HEK293 (cell line): ENCODE measurements around the gene SELENOO.

Source experiments
- CTCF ChIA-PET: fragments of 350-600 bp; formaldehyde crosslinking; extraction: SDS; loops from one replicate; lab custom pipeline; 2021; ENCODE audit warnings: antibody characterized with exemption; lab: Yijun Ruan, JAX
- POLR2A ChIA-PET: fragments of 300-600 bp; formaldehyde crosslinking; extraction: SDS; loops from one replicate; lab custom pipeline; 2020; ENCODE audit warnings: antibody characterized with exemption, inconsistent platforms; lab: Yijun Ruan, JAX
- H3K27ac ChIP-seq: fragments of 200-500 bp; sonication (Bioruptor generic); 2 replicates; pipeline ENCODE4 v1.5.1; 2014; ENCODE audit warnings: low read depth, low read length, control low read depth, inconsistent platforms; ENCODE audit errors: extremely low read depth
- H3K36me3 ChIP-seq, 2 experiments: fragments of 200-500 bp in 1 of 2; sonication (Bioruptor generic) in 1 of 2; 1 replicate in 1 of 2; 2 replicates in 1 of 2; pipeline ENCODE4 v1.5.1; 2014 to 2017; ENCODE audit warnings: inconsistent platforms in 2 of 2, low read length in 2 of 2; ENCODE audit not compliant: control insufficient read depth in 2 of 2, insufficient read depth in 1 of 2
- H3K4me1 ChIP-seq: fragments of 200-500 bp; sonication (Bioruptor generic); 2 replicates; pipeline ENCODE4 v1.5.1; 2014; ENCODE audit warnings: mild to moderate bottlenecking, low read length, inconsistent platforms; ENCODE audit not compliant: control insufficient read depth, insufficient read depth
- H3K4me3 ChIP-seq: 2 replicates; pipeline ENCODE4 v1.5.1; 2011; ENCODE audit warnings: low read depth, mild to moderate bottlenecking, control low read depth, low read length, moderate library complexity
- H3K9me3 ChIP-seq: fragments of 200-500 bp; sonication (Bioruptor generic); 2 replicates; pipeline ENCODE4 v1.5.1; 2014; ENCODE audit warnings: low read depth, low read length, inconsistent platforms; ENCODE audit not compliant: control insufficient read depth, insufficient read depth
- CTCF ChIP-seq: fragments of 450-650 bp; formaldehyde crosslinking; IDR thresholded peaks from 2 replicates; pipeline ENCODE4 v1.5.1; 2016; ENCODE audit warnings: missing biosample characterization, missing genetic modification characterization
- EGR2 ChIP-seq: fragments of 450-650 bp; formaldehyde crosslinking; IDR thresholded peaks from 2 replicates; pipeline ENCODE4 v1.5.1; 2016; ENCODE audit warnings: low read depth, missing biosample characterization, missing genetic modification characterization
- PATZ1 ChIP-seq: fragments of 450-650 bp; formaldehyde crosslinking; IDR thresholded peaks from 2 replicates; pipeline ENCODE4 v1.5.1; 2016; ENCODE audit warnings: missing biosample characterization, missing genetic modification characterization
- SETDB1 ChIP-seq: IDR thresholded peaks from one replicate; pipeline ENCODE4 v1.6.1; 2017; ENCODE audit warnings: mild to moderate bottlenecking, low read length, moderate library complexity, mixed read lengths; ENCODE audit not compliant: insufficient read length
- SP2 ChIP-seq: fragments of 450-650 bp; formaldehyde crosslinking; IDR thresholded peaks from 2 replicates; pipeline ENCODE4 v1.5.1; 2016; ENCODE audit warnings: missing biosample characterization, missing genetic modification characterization
- ZBTB17 ChIP-seq: fragments of 450-650 bp; formaldehyde crosslinking; IDR thresholded peaks from 2 replicates; pipeline ENCODE4 v1.5.1; 2016; ENCODE audit warnings: missing biosample characterization, missing genetic modification characterization
- ZBTB8A ChIP-seq: fragments of 450-650 bp; formaldehyde crosslinking; IDR thresholded peaks from 2 replicates; pipeline ENCODE4 v1.5.1; 2016; ENCODE audit warnings: missing biosample characterization, missing genetic modification characterization
- ZFHX2 ChIP-seq: fragments of 450-650 bp; formaldehyde crosslinking; conservative IDR thresholded peaks from 2 replicates; pipeline ENCODE4 v1.5.1; 2016; ENCODE audit warnings: missing biosample characterization, missing genetic modification characterization
- ZNF121 ChIP-seq: fragments of 450-650 bp; formaldehyde crosslinking; IDR thresholded peaks from 2 replicates; pipeline ENCODE4 v1.5.1; 2016; ENCODE audit warnings: missing biosample characterization, missing genetic modification characterization
- ZNF2 ChIP-seq: fragments of 450-650 bp; formaldehyde crosslinking; IDR thresholded peaks from 2 replicates; pipeline ENCODE4 v1.5.1; 2016; ENCODE audit warnings: missing biosample characterization, missing genetic modification characterization
- ZNF416 ChIP-seq: fragments of 450-650 bp; formaldehyde crosslinking; IDR thresholded peaks from 2 replicates; pipeline ENCODE4 v1.5.1; 2016; ENCODE audit warnings: missing biosample characterization, missing genetic modification characterization
- ZNF530 ChIP-seq: fragments of 450-650 bp; formaldehyde crosslinking; IDR thresholded peaks from 2 replicates; pipeline ENCODE4 v1.5.1; 2016; ENCODE audit warnings: low read depth, missing biosample characterization, missing genetic modification characterization
- ZNF621 ChIP-seq: fragments of 450-650 bp; formaldehyde crosslinking; IDR thresholded peaks from 2 replicates; pipeline ENCODE4 v1.5.1; 2017; ENCODE audit warnings: missing biosample characterization, missing genetic modification characterization
- ZNF623 ChIP-seq: fragments of 450-650 bp; formaldehyde crosslinking; IDR thresholded peaks from 2 replicates; pipeline ENCODE4 v1.5.1; 2016; ENCODE audit warnings: missing biosample characterization, missing genetic modification characterization
- ZNF776 ChIP-seq: fragments of 450-650 bp; formaldehyde crosslinking; IDR thresholded peaks from 2 replicates; pipeline ENCODE4 v1.5.0; 2017; ENCODE audit warnings: missing biosample characterization, missing genetic modification characterization, borderline replicate concordance
- TF ChIP-seq, protein P1 (sequence below): fragments of 450-650 bp; formaldehyde crosslinking; IDR thresholded peaks from 2 replicates; pipeline ENCODE4 v1.5.1; 2016; ENCODE audit warnings: missing biosample characterization, missing genetic modification characterization, borderline replicate concordance

The SELENOO gene

GRCh38 chr22:50205781-50206569 is 5.2 kb downstream of the SELENOO start:
- Histone ChIP-seq H3K36me3 (peaks cover 20 to 73% of the 10 kb centered on the region in 2 experiments), H3K4me1 (no peaks in the 10 kb centered on the region), H3K27ac (no peak overlapping the region), H3K9me3 (no peaks in the 10 kb centered on the region), H3K4me3 (no peak overlapping the region)
- no peak for TF ChIP-seq ZNF530 (tag by site-specific recombination)
- TF ChIP-seq ZNF623 (tag by site-specific recombination) = peak; percentile 35; the same call in 1 of the 2 replicates
- CTCF ChIA-PET = interaction anchor here (0.7 to 2.8 kb wide), 8 partner anchors 16 to 254 kb away, joined by 3 to 13 read pairs (median 3); no protein-coding TSS in a partner anchor
- POLR2A ChIA-PET = interaction anchor here (0.7 to 1.0 kb wide), 2 partner anchors 13 to 57 kb away, joined by 3 to 4 read pairs; no protein-coding TSS in a partner anchor

DNA sequence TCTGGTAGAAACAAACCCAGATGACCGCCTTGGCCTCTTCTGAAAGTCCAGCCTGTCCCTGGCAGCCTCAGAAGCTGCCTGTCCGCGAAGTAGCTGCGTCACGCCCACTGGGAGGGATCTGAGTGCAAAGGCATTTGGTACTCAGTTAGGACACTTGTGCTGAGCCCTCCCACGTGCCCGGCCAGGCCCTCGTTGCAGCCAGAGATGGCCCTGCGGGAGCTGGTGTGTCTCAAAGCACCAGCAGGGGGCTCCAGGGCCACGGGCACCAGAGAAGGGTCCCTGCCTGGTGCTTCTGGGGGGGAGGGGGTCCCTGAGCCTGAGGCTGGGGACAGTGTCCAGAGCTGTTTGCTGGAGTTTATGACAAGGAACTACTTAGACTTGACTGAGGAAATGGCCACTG is 5.8 kb downstream of the SELENOO start:
- H3K36me3 ChIP-seq = peaks cover 24 to 78% of the 10 kb centered on the region in 2 experiments
- CTCF ChIA-PET = interaction anchor here (0.7 to 2.8 kb wide), 9 partner anchors 15 to 254 kb away, joined by 3 to 13 read pairs (median 3); no protein-coding TSS in a partner anchor

More for the DNA sequence above, 5.8 kb downstream of the SELENOO start:
- Histone ChIP-seq H3K27ac (no peak overlapping the region), H3K9me3 (no peaks in the 10 kb centered on the region), H3K4me1 (no peaks in the 10 kb centered on the region), H3K4me3 (no peak overlapping the region)
- TF ChIP-seq ZNF2 (tag by site-specific recombination) = 0 out of 2 replicates have a peak, but pooled peaks have one; percentile 31
- no peak for TF ChIP-seq ZNF121 (tag by site-specific recombination)
- no peak for TF ChIP-seq ZNF416 (tag by site-specific recombination)
- peak; percentile 52; the same call in 1 of the 2 replicates for TF ChIP-seq ZFHX2
- TF ChIP-seq ZBTB8A (tag by site-specific recombination) = peak; percentile 29; the same call in 1 of the 2 replicates
- no peak for TF ChIP-seq SETDB1
- TF ChIP-seq PATZ1 = peak; percentile 45
- TF ChIP-seq EGR2 (tag by site-specific recombination) = peak; percentile 50; the same call in 1 of the 2 replicates
- TF ChIP-seq ZBTB17 = no peak
- TF ChIP-seq CTCF (tag by site-specific recombination) = peak; percentile 66
- TF ChIP-seq, protein P1, sequence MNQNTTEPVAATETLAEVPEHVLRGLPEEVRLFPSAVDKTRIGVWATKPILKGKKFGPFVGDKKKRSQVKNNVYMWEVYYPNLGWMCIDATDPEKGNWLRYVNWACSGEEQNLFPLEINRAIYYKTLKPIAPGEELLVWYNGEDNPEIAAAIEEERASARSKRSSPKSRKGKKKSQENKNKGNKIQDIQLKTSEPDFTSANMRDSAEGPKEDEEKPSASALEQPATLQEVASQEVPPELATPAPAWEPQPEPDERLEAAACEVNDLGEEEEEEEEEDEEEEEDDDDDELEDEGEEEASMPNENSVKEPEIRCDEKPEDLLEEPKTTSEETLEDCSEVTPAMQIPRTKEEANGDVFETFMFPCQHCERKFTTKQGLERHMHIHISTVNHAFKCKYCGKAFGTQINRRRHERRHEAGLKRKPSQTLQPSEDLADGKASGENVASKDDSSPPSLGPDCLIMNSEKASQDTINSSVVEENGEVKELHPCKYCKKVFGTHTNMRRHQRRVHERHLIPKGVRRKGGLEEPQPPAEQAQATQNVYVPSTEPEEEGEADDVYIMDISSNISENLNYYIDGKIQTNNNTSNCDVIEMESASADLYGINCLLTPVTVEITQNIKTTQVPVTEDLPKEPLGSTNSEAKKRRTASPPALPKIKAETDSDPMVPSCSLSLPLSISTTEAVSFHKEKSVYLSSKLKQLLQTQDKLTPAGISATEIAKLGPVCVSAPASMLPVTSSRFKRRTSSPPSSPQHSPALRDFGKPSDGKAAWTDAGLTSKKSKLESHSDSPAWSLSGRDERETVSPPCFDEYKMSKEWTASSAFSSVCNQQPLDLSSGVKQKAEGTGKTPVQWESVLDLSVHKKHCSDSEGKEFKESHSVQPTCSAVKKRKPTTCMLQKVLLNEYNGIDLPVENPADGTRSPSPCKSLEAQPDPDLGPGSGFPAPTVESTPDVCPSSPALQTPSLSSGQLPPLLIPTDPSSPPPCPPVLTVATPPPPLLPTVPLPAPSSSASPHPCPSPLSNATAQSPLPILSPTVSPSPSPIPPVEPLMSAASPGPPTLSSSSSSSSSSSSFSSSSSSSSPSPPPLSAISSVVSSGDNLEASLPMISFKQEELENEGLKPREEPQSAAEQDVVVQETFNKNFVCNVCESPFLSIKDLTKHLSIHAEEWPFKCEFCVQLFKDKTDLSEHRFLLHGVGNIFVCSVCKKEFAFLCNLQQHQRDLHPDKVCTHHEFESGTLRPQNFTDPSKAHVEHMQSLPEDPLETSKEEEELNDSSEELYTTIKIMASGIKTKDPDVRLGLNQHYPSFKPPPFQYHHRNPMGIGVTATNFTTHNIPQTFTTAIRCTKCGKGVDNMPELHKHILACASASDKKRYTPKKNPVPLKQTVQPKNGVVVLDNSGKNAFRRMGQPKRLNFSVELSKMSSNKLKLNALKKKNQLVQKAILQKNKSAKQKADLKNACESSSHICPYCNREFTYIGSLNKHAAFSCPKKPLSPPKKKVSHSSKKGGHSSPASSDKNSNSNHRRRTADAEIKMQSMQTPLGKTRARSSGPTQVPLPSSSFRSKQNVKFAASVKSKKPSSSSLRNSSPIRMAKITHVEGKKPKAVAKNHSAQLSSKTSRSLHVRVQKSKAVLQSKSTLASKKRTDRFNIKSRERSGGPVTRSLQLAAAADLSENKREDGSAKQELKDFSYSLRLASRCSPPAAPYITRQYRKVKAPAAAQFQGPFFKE (tag by site-specific recombination) = no peak
- no peak for TF ChIP-seq ZNF776 (tag by site-specific recombination)
- TF ChIP-seq SP2 (tag by site-specific recombination) = peak; percentile 20; the same call in 1 of the 2 replicates
- no peak for TF ChIP-seq ZNF621 (tag by site-specific recombination)
- POLR2A ChIA-PET = interaction anchor here (1.0 kb wide), 1 partner anchor 58 kb away, joined by 4 read pairs; no protein-coding TSS in a partner anchor
